GM23338 (cell line): Measurements from ENCODE around the gene PAH. TPM values are rescaled to one million over a fixed set of nuclear protein-coding genes. Genes with fewer than 3 reads are reported as not detected.

Experiments used
- ATAC-seq: fragments of 200-7000 bp; cut with Tn5 transposase; 3 replicates; pipeline ENCODE4 v1.9.1; 2020
- DNase-seq: peaks from one replicate; pipeline ENCODE4 v3.0.0-alpha.2; 2015; ENCODE audit warnings: low spot score
- H2AFZ ChIP-seq: fragments of 200-600 bp; sonication (generic); 2 replicates; pipeline ENCODE4 v1.8.0; 2016; ENCODE audit warnings: antibody characterized with exemption, mild to moderate bottlenecking, moderate library complexity
- H3F3A ChIP-seq: fragments of 200-600 bp; sonication (generic); replicated peaks from 2 replicates; pipeline ENCODE4 v1.8.0; 2017; ENCODE audit warnings: antibody characterized with exemption, mixed run types, low read depth
- H3K27ac ChIP-seq: fragments of 200-600 bp; sonication (generic); 2 replicates; pipeline ENCODE4 v1.6.1; 2016; ENCODE audit warnings: low read depth
- H3K27me3 ChIP-seq: fragments of 200-600 bp; sonication (generic); 2 replicates; pipeline ENCODE4 v1.8.0; 2016; ENCODE audit warnings: mild to moderate bottlenecking, mixed run types, moderate library complexity; ENCODE audit not compliant: insufficient read depth
- H3K36me3 ChIP-seq: fragments of 200-600 bp; sonication (generic); 2 replicates; pipeline ENCODE4 v1.8.0; 2016; ENCODE audit warnings: mild to moderate bottlenecking; ENCODE audit not compliant: insufficient read depth
- H3K4me1 ChIP-seq: fragments of 200-600 bp; sonication (generic); 2 replicates; pipeline ENCODE4 v1.8.0; 2016; ENCODE audit warnings: mild to moderate bottlenecking, moderate library complexity; ENCODE audit not compliant: insufficient read depth
- H3K4me2 ChIP-seq: fragments of 200-600 bp; sonication (generic); 2 replicates; pipeline ENCODE4 v1.7.1; 2017; ENCODE audit warnings: mixed run types
- H3K4me3 ChIP-seq: fragments of 200-600 bp; sonication (generic); 2 replicates; pipeline ENCODE4 v1.6.1; 2016; ENCODE audit warnings: mixed run types
- H3K79me2 ChIP-seq: fragments of 200-600 bp; sonication (generic); replicated peaks from 2 replicates; pipeline ENCODE4 v1.8.0; 2017; ENCODE audit warnings: mild to moderate bottlenecking; ENCODE audit not compliant: insufficient read depth
- H3K9me2 ChIP-seq: fragments of 200-600 bp; sonication (generic); 2 replicates; pipeline ENCODE4 v1.8.0; 2017; ENCODE audit not compliant: insufficient read depth
- H4K20me1 ChIP-seq: fragments of 200-600 bp; sonication (generic); replicated peaks from 2 replicates; pipeline ENCODE4 v1.8.0; 2017; ENCODE audit warnings: mild to moderate bottlenecking; ENCODE audit not compliant: insufficient read depth
- H3K27ac Mint-ChIP-seq: 2 replicates; pipeline ENCODE4 v1.8.0; 2020; ENCODE audit warnings: inconsistent platforms, mild to moderate bottlenecking, moderate library complexity, mixed read lengths
- H3K27me3 Mint-ChIP-seq: 3 replicates; pipeline ENCODE4 v1.8.0; 2022; ENCODE audit warnings: low read depth, mild to moderate bottlenecking, moderate library complexity, mixed read lengths, inconsistent platforms; ENCODE audit not compliant: insufficient read depth, poor library complexity
- H3K36me3 Mint-ChIP-seq: 3 replicates; pipeline ENCODE4 v1.8.0; 2021; ENCODE audit warnings: low read depth, mild to moderate bottlenecking, inconsistent platforms, moderate library complexity, mixed read lengths
- H3K4me1 Mint-ChIP-seq: 3 replicates; pipeline ENCODE4 v1.8.0; 2020; ENCODE audit warnings: mild to moderate bottlenecking, inconsistent platforms, mixed read lengths
- H3K4me3 Mint-ChIP-seq: 3 replicates; pipeline ENCODE4 v1.8.0; 2021; ENCODE audit warnings: moderate library complexity, mild to moderate bottlenecking, inconsistent platforms, mixed read lengths
- H3K9me3 Mint-ChIP-seq: 3 replicates; pipeline ENCODE4 v1.8.0; 2020; ENCODE audit warnings: moderate library complexity, mild to moderate bottlenecking, inconsistent platforms, mixed read lengths
- CREB1 ChIP-seq: fragments of 250-450 bp; sonication (Bioruptor Pico); IDR thresholded peaks from 2 replicates; pipeline ENCODE4 v1.5.0; 2020; ENCODE audit warnings: low read depth, mild to moderate bottlenecking, moderate library complexity
- EZH2 ChIP-seq: fragments of 200-600 bp; sonication (generic); IDR thresholded peaks from one replicate; pipeline ENCODE4 v1.8.0; 2017; ENCODE audit warnings: antibody characterized with exemption, mild to moderate bottlenecking, low read depth; ENCODE audit not compliant: unreplicated experiment
- EZH2phosphoT487 ChIP-seq: fragments of 200-600 bp; sonication (generic); IDR thresholded peaks from one replicate; pipeline ENCODE4 v1.8.1; 2018; ENCODE audit warnings: antibody characterized with exemption; ENCODE audit not compliant: unreplicated experiment
- NANOG ChIP-seq: IDR thresholded peaks from 2 replicates; pipeline ENCODE4 v1.6.1; 2016; ENCODE audit warnings: antibody characterized with exemption, borderline replicate concordance
- POLR2AphosphoS5 ChIP-seq: IDR thresholded peaks from 2 replicates; pipeline ENCODE4 v1.6.1; 2016; ENCODE audit warnings: antibody characterized with exemption, low read depth
- STAT1 ChIP-seq: IDR thresholded peaks from one replicate; pipeline ENCODE4 v1.6.1; 2016; ENCODE audit warnings: antibody characterized with exemption; ENCODE audit not compliant: unreplicated experiment
- long read RNA-seq: library from polyadenylated mRNA; unstranded; transcript quantifications from one replicate; pipeline ENCODE4 v2.0.0, GENCODE V29; 2020; ENCODE audit not compliant: unreplicated experiment
- polyA plus RNA-seq: library from polyadenylated mRNA; unstranded; fragments of >200 nt; fragmentation: Nextera tagmentation; extraction: Ambion mirVana; gene quantifications from 2 replicates; pipeline ENCODE4 v1.2.1, GENCODE V29; 2016
- total RNA-seq: library from RNA; depleted of rRNA; stranded (reverse); fragments of >200 nt; shearing (Covaris generic); gene quantifications from 2 replicates; pipeline ENCODE4 v1.2.3, GENCODE V29; 2014; rRNA removed
- TF ChIP-seq, protein P1 (sequence below): fragments of 250-450 bp; sonication (Bioruptor Pico); IDR thresholded peaks from 2 replicates; pipeline ENCODE4 v1.5.0; 2020; ENCODE audit warnings: mild to moderate bottlenecking, moderate library complexity
- TF ChIP-seq, protein P2 (sequence below), 2 experiments: fragments of 200-600 bp in 1 of 2; sonication (generic) in 1 of 2; conservative IDR thresholded peaks; 2 replicates each; pipeline versions ENCODE4 v1.5.1 to v1.6.1; 2016 to 2017; ENCODE audit warnings: antibody characterized with exemption in 2 of 2, low read depth in 2 of 2, mild to moderate bottlenecking in 2 of 2, moderate library complexity in 1 of 2

Gene PAH
- total RNA-seq (1.6 and 4.8 TPM in 2 replicates), polyA plus RNA-seq (3.7 and 5.3 TPM in 2 replicates)
- long read RNA-seq = 0 reads

DNA sequence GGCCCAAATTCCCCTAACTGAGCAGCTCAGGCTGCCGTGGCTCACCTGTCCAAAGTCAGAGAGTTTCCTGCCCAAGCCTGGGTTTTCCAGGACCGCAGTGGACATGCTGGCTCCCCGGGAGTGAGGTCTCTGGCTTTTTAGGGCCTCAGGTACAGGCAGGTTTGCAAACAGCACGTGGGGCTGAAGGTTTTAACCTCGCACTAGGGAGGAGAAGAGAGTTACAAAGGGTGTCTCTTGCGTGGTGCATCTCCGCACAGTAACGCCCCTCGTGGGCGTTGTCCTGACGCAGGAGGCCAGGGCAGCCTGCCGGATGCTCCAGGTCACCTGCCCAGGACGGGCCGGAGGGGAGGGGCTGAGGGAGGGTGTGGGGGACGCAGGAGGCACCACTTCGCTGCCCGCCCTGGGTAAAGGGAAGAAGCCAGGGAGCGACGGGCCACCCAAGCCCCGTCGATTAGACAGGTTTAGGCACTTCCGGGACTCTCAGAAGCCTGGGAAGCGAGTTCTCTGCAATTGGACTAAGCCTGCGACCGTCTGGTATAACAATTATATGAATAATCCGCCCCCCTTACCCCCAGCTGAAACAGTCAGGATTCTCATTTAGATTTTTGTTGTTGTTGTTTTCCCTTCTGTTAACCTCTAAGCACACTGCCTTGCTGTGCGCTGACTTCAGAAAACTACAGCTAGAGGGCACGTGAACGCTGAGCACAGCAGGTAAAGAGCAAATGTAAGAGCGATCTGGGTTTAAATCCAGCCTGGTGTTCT lies at the start of gene PAH:
Gene PAH, minus strand, starts transcription at position 219 of the 762 bp plus-strand sequence. Its CDS starts 114 bp downstream, at position 105.
- Mint-ChIP-seq H3K27me3 (peaks cover 3% of the 10 kb centered on the region), H3K4me3 (peak within 1 kb of the TSS; percentile 70), H3K4me1 (peaks cover 27% of the 10 kb centered on the region), H3K27ac (peak within 1 kb of the TSS; percentile 33; the same call in 1 of the 2 replicates), H3K9me3 (no peaks in the 10 kb centered on the region), H3K36me3 (no peaks in the 10 kb centered on the region)
- H2AFZ ChIP-seq = peak within 1 kb of the TSS; percentile 93
- DNase-seq = peak; percentile 88
- H3K27ac ChIP-seq = peak within 1 kb of the TSS; percentile 73; the same call in 1 of the 2 replicates
- H3K4me2 ChIP-seq = peak within 1 kb of the TSS; percentile 67
- H3K4me1 ChIP-seq = peaks cover 10% of the 10 kb centered on the region
- peak; percentile 98 for ATAC-seq
- no peaks in the 10 kb centered on the region for H3K36me3 ChIP-seq
- H4K20me1 ChIP-seq = no peaks in the 10 kb centered on the region
- H3K9me2 ChIP-seq = no peaks in the 10 kb centered on the region; the same call in 1 of the 2 replicates
- H3F3A ChIP-seq = no peaks in the 10 kb centered on the region
- H3K4me3 ChIP-seq = peak within 1 kb of the TSS; percentile 45
- no peak for TF ChIP-seq STAT1
- TF ChIP-seq, protein P1, sequence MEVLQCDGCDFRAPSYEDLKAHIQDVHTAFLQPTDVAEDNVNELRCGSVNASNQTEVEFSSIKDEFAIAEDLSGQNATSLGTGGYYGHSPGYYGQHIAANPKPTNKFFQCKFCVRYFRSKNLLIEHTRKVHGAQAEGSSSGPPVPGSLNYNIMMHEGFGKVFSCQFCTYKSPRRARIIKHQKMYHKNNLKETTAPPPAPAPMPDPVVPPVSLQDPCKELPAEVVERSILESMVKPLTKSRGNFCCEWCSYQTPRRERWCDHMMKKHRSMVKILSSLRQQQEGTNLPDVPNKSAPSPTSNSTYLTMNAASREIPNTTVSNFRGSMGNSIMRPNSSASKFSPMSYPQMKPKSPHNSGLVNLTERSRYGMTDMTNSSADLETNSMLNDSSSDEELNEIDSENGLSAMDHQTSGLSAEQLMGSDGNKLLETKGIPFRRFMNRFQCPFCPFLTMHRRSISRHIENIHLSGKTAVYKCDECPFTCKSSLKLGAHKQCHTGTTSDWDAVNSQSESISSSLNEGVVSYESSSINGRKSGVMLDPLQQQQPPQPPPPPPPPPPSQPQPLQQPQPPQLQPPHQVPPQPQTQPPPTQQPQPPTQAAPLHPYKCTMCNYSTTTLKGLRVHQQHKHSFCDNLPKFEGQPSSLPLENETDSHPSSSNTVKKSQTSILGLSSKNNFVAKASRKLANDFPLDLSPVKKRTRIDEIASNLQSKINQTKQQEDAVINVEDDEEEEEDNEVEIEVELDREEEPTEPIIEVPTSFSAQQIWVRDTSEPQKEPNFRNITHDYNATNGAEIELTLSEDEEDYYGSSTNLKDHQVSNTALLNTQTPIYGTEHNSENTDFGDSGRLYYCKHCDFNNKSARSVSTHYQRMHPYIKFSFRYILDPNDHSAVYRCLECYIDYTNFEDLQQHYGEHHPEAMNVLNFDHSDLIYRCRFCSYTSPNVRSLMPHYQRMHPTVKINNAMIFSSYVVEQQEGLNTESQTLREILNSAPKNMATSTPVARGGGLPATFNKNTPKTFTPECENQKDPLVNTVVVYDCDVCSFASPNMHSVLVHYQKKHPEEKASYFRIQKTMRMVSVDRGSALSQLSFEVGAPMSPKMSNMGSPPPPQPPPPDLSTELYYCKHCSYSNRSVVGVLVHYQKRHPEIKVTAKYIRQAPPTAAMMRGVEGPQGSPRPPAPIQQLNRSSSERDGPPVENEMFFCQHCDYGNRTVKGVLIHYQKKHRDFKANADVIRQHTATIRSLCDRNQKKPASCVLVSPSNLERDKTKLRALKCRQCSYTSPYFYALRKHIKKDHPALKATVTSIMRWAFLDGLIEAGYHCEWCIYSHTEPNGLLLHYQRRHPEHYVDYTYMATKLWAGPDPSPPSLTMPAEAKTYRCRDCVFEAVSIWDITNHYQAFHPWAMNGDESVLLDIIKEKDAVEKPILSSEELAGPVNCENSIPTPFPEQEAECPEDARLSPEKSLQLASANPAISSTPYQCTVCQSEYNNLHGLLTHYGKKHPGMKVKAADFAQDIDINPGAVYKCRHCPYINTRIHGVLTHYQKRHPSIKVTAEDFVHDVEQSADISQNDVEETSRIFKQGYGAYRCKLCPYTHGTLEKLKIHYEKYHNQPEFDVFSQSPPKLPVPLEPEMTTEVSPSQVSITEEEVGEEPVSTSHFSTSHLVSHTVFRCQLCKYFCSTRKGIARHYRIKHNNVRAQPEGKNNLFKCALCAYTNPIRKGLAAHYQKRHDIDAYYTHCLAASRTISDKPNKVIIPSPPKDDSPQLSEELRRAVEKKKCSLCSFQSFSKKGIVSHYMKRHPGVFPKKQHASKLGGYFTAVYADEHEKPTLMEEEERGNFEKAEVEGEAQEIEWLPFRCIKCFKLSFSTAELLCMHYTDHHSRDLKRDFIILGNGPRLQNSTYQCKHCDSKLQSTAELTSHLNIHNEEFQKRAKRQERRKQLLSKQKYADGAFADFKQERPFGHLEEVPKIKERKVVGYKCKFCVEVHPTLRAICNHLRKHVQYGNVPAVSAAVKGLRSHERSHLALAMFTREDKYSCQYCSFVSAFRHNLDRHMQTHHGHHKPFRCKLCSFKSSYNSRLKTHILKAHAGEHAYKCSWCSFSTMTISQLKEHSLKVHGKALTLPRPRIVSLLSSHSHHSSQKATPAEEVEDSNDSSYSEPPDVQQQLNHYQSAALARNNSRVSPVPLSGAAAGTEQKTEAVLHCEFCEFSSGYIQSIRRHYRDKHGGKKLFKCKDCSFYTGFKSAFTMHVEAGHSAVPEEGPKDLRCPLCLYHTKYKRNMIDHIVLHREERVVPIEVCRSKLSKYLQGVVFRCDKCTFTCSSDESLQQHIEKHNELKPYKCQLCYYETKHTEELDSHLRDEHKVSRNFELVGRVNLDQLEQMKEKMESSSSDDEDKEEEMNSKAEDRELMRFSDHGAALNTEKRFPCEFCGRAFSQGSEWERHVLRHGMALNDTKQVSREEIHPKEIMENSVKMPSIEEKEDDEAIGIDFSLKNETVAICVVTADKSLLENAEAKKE (CRISPR knock-in tag) = no peak
- TF ChIP-seq POLR2AphosphoS5 = peak; percentile 47; the same call in 1 of the 2 replicates
- TF ChIP-seq EZH2phosphoT487 = no peak
- peak; percentile 41 for TF ChIP-seq CREB1 (CRISPR knock-in tag)
- TF ChIP-seq NANOG = no peak
- TF ChIP-seq, protein P2, sequence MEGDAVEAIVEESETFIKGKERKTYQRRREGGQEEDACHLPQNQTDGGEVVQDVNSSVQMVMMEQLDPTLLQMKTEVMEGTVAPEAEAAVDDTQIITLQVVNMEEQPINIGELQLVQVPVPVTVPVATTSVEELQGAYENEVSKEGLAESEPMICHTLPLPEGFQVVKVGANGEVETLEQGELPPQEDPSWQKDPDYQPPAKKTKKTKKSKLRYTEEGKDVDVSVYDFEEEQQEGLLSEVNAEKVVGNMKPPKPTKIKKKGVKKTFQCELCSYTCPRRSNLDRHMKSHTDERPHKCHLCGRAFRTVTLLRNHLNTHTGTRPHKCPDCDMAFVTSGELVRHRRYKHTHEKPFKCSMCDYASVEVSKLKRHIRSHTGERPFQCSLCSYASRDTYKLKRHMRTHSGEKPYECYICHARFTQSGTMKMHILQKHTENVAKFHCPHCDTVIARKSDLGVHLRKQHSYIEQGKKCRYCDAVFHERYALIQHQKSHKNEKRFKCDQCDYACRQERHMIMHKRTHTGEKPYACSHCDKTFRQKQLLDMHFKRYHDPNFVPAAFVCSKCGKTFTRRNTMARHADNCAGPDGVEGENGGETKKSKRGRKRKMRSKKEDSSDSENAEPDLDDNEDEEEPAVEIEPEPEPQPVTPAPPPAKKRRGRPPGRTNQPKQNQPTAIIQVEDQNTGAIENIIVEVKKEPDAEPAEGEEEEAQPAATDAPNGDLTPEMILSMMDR (conservative IDR thresholded peaks at IDR 0.05; ENCODE audit: low read depth in 2 of 2) = peak; percentile 25 to 52; a peak in 3 of 4 replicates
- TF ChIP-seq EZH2 = no peak
- H3K79me2 ChIP-seq = no peaks in the 10 kb centered on the region
- no peaks in the 10 kb centered on the region for H3K27me3 ChIP-seq
